Left hindlimb (tissue), 1 donor: ENCODE results near the gene SLCO4A1.

ENCODE experiments used
- DNase-seq: peaks from one replicate; pipeline ENCODE4 v3.0.0-alpha.2; 2018

SLCO4A1 gene

GRCh38 chr20:62703853-62704228, 61.5 kb downstream of the SLCO4A1 start:
- no peak for DNase-seq

GRCh38 chr20:62704341-62704948, 62.1 kb downstream of the SLCO4A1 start:
- DNase-seq = peak; percentile 92

GRCh38 chr20:62705627-62706026, 63.3 kb downstream of the SLCO4A1 start:
- no peak for DNase-seq

- no peak for DNase-seq
These were observed 64.0 kb downstream of the SLCO4A1 start for GRCh38 chr20:62706344-62706743.

GRCh38 chr20:62706857-62707256, 64.6 kb downstream of the SLCO4A1 start:
- no peak for DNase-seq

- DNase-seq = no peak
These were observed 65.1 kb downstream of the SLCO4A1 start for GRCh38 chr20:62707276-62707920.

GRCh38 chr20:62707921-62708521, 65.7 kb downstream of the SLCO4A1 start:
- no peak for DNase-seq

GRCh38 chr20:62708591-62709536, 66.6 kb downstream of the SLCO4A1 start, which contains the start of gene NTSR1:
TSS of gene NTSR1 (plus strand) at chr20:62708836. CDS start at chr20:62709208, 372 bp downstream.
- DNase-seq = no peak

- DNase-seq = no peak
These were observed 67.2 kb downstream of the SLCO4A1 start for GRCh38 chr20:62709537-62709905.

GRCh38 chr20:62710221-62710885, 68.0 kb downstream of the SLCO4A1 start:
- DNase-seq = no peak

- no peak for DNase-seq
These were observed 68.8 kb downstream of the SLCO4A1 start for GRCh38 chr20:62710886-62711702.

GRCh38 chr20:62711703-62712101, 69.4 kb downstream of the SLCO4A1 start:
- DNase-seq = no peak

- no peak for DNase-seq
These were observed 70.3 kb downstream of the SLCO4A1 start for GRCh38 chr20:62712606-62713005.

- DNase-seq = no peak
These were observed 71.7 kb downstream of the SLCO4A1 start for GRCh38 chr20:62714006-62714405.

GRCh38 chr20:62714799-62715198, 72.5 kb downstream of the SLCO4A1 start:
- DNase-seq = no peak

- no peak for DNase-seq
These were observed 72.9 kb downstream of the SLCO4A1 start for GRCh38 chr20:62715201-62715600.

GRCh38 chr20:62716198-62716940, 74.1 kb downstream of the SLCO4A1 start:
- no peak for DNase-seq

GRCh38 chr20:62716941-62717310, 74.6 kb downstream of the SLCO4A1 start:
- no peak for DNase-seq

- no peak for DNase-seq
These were observed 75.6 kb downstream of the SLCO4A1 start for GRCh38 chr20:62717933-62718332.

GRCh38 chr20:62718546-62718945, 76.2 kb downstream of the SLCO4A1 start:
- no peak for DNase-seq
